HG02623 (cell line): ENCODE data around the gene LCOR.
"Not testable (repeated sequence)": the region's sequence is repeated elsewhere in the genome, so short reads cannot be mapped to it uniquely, and the experiment has no call there.

ENCODE experiments used
- ATAC-seq: cut with Tn5 transposase; IDR thresholded peaks from one replicate; pipeline ENCODE4 v1.9.1; 2021; ENCODE audit warnings: moderate library complexity; ENCODE audit not compliant: unreplicated experiment

LCOR gene

GRCh38 chr10:96831867-96832720 lies at the start of gene LCOR:
Gene LCOR, plus strand, starts transcription at chr10:96832298. Its CDS starts 116,760 bp downstream, at chr10:96949058.
- peak; percentile 57 for ATAC-seq

GRCh38 chr10:96784253-96784652 lies 47.8 kb upstream of the LCOR start:
- ATAC-seq = no peak

GRCh38 chr10:96789571-96790108 lies 42.5 kb upstream of the LCOR start:
- ATAC-seq = peak; percentile 60

- ATAC-seq = no peak
Measured at GRCh38 chr10:96791902-96792301, 40.2 kb upstream of the LCOR start.

- no peak for ATAC-seq
Measured at GRCh38 chr10:96794836-96795733, 37.0 kb upstream of the LCOR start.

GRCh38 chr10:96797485-96797884 lies 34.6 kb upstream of the LCOR start:
- no peak for ATAC-seq

GRCh38 chr10:96803288-96803664 lies 28.8 kb upstream of the LCOR start:
- ATAC-seq = no peak

GRCh38 chr10:96814264-96814663 lies 17.8 kb upstream of the LCOR start:
- no peak for ATAC-seq

- ATAC-seq = not testable (repeated sequence)
Measured at GRCh38 chr10:96818971-96819370, 13.1 kb upstream of the LCOR start.

- ATAC-seq = no peak
Measured at GRCh38 chr10:96820765-96821164, 11.3 kb upstream of the LCOR start.

GRCh38 chr10:96826438-96826837 lies 5.7 kb upstream of the LCOR start:
- no peak for ATAC-seq

GRCh38 chr10:96828609-96829008 lies 3.5 kb upstream of the LCOR start:
- ATAC-seq = no peak

GRCh38 chr10:96829029-96829773 lies 2.9 kb upstream of the LCOR start:
- no peak for ATAC-seq

GRCh38 chr10:96830511-96831199 lies 1.4 kb upstream of the LCOR start:
- ATAC-seq = no peak

GRCh38 chr10:96831200-96831866 lies 765 bp upstream of the LCOR start:
- no peak for ATAC-seq

GRCh38 chr10:96832721-96833219 lies 672 bp downstream of the LCOR start:
- peak; percentile 49 for ATAC-seq

GRCh38 chr10:96833220-96834001 lies 1.3 kb downstream of the LCOR start:
- ATAC-seq = peak; percentile 1

GRCh38 chr10:96834120-96834519 lies 2.0 kb downstream of the LCOR start:
- no peak for ATAC-seq

- no peak for ATAC-seq
Measured at GRCh38 chr10:96835899-96836298, 3.8 kb downstream of the LCOR start.
